Natural killer cell (primary cell): Measurements from ENCODE around the gene METAP1D. TPM values are rescaled to one million over a fixed set of nuclear protein-coding genes. Genes with fewer than 3 reads are reported as not detected.

Source experiments
- ATAC-seq, 3 donors: fragments of 150-1000 bp in 2 of 3; fragments of 200-7000 bp in 1 of 3; cut with Tn5 transposase; 1 replicate in 1 of 3; 2 replicates in 2 of 3; pipeline ENCODE4 v1.10.0; 2021; ENCODE audit warnings: mild to moderate bottlenecking in 2 of 3, moderate library complexity in 2 of 3
- DNase-seq, 2 donors: peaks; one replicate each; pipeline versions ENCODE4 v3.0.0 to v3.0.0-alpha.2; 2013 to 2021; ENCODE audit warnings: mixed read lengths in 1 of 2
- H3K27ac ChIP-seq: one replicate; pipeline ENCODE4 v1.5.1; 2013; ENCODE audit warnings: mild to moderate bottlenecking, low read length
- H3K27me3 ChIP-seq: one replicate; pipeline ENCODE4 v1.6.1; 2013; ENCODE audit warnings: low read length; ENCODE audit not compliant: control insufficient read depth, insufficient read depth
- H3K36me3 ChIP-seq: one replicate; pipeline ENCODE4 v1.6.1; 2013; ENCODE audit warnings: low read length; ENCODE audit not compliant: control insufficient read depth, insufficient read depth
- H3K4me1 ChIP-seq: one replicate; pipeline ENCODE4 v1.6.1; 2013; ENCODE audit warnings: low read length; ENCODE audit not compliant: control insufficient read depth, insufficient read depth
- H3K4me3 ChIP-seq: one replicate; pipeline ENCODE4 v1.5.1; 2013; ENCODE audit warnings: low read length
- H3K9me3 ChIP-seq: one replicate; pipeline ENCODE4 v1.6.1; 2013; ENCODE audit warnings: low read length; ENCODE audit not compliant: control insufficient read depth, insufficient read depth
- H3K27ac Mint-ChIP-seq, 2 donors: one replicate each; pipeline ENCODE4 v1.8.0; 2022; ENCODE audit warnings: mild to moderate bottlenecking in 2 of 2, mixed read lengths in 2 of 2, moderate library complexity in 1 of 2
- H3K27me3 Mint-ChIP-seq, 2 donors: one replicate each; pipeline ENCODE4 v1.8.0; 2022; ENCODE audit warnings: low read depth in 2 of 2, mixed read lengths in 2 of 2
- H3K36me3 Mint-ChIP-seq: one replicate; pipeline ENCODE4 v1.8.0; 2022; ENCODE audit warnings: mixed read lengths
- H3K4me1 Mint-ChIP-seq, 2 donors: one replicate each; pipeline ENCODE4 v1.8.0; 2022; ENCODE audit warnings: mixed read lengths in 2 of 2
- H3K4me3 Mint-ChIP-seq: one replicate; pipeline ENCODE4 v1.8.0; 2022; ENCODE audit warnings: mild to moderate bottlenecking, moderate library complexity, mixed read lengths
- H3K9me3 Mint-ChIP-seq, 2 donors: one replicate each; pipeline ENCODE4 v1.8.0; 2022; ENCODE audit warnings: mixed read lengths in 2 of 2
- intact Hi-C: fragments of 100-400 bp; cut with micrococcal nuclease; formaldehyde crosslinking; loops from one replicate; pipeline ENCODE4 v1.14.2; 2022
- total RNA-seq, 4 donors: library from RNA; stranded (reverse); fragments of 120-200 nt in 1 of 4; gene quantifications; one replicate each; pipeline versions ENCODE4 v1.2.3 to v1.2.4, GENCODE V29; 2013 to 2022
- TF ChIP-seq, protein P1 (sequence below): fragments of 200-600 bp; IDR thresholded peaks from one replicate; pipeline ENCODE4 v1.8.0; 2022; ENCODE audit warnings: antibody characterized with exemption

Gene METAP1D
- total RNA-seq, 3 donors from 2014 or later (not counting 1 experiment from before 2014, with no cell fraction given) = 2.8 to 3.4 (median 3.2) TPM

DNA sequence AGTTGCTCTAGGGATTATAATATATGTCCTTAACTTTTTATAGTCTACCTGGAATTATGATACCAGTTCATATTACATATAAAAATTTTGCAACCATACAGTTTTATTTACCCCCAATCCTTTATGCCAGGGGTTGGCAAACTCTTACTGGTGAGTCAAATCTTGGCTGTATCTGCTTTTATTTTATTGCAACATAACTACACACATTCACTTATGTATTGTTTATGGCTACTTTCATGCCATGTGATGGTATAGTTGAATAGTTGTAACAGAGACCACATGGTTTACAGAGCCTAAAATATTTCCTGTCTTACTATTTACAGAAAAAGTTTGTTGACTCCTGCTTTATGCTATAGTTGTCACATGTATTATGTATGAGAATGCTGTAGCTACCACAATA lies 128.7 kb downstream of the METAP1D start:
- H3K27me3 ChIP-seq = no peaks in the 10 kb centered on the region
- no peak for ATAC-seq
- no peak overlapping the region for H3K27ac ChIP-seq
- peaks cover 8 to 9% of the 10 kb centered on the region in 2 donors for H3K27me3 Mint-ChIP-seq
- no peaks in the 10 kb centered on the region for H3K36me3 ChIP-seq
- no peaks in the 10 kb centered on the region for H3K9me3 ChIP-seq
- TF ChIP-seq, protein P1, sequence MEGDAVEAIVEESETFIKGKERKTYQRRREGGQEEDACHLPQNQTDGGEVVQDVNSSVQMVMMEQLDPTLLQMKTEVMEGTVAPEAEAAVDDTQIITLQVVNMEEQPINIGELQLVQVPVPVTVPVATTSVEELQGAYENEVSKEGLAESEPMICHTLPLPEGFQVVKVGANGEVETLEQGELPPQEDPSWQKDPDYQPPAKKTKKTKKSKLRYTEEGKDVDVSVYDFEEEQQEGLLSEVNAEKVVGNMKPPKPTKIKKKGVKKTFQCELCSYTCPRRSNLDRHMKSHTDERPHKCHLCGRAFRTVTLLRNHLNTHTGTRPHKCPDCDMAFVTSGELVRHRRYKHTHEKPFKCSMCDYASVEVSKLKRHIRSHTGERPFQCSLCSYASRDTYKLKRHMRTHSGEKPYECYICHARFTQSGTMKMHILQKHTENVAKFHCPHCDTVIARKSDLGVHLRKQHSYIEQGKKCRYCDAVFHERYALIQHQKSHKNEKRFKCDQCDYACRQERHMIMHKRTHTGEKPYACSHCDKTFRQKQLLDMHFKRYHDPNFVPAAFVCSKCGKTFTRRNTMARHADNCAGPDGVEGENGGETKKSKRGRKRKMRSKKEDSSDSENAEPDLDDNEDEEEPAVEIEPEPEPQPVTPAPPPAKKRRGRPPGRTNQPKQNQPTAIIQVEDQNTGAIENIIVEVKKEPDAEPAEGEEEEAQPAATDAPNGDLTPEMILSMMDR = no peak
- intact Hi-C loops = loop anchor here (5.0 kb wide), 2 partner anchors 334 to 421 kb away; no protein-coding TSS in a partner anchor
- H3K4me1 Mint-ChIP-seq = no peaks in the 10 kb centered on the region
- H3K4me3 Mint-ChIP-seq = no peak overlapping the region
- H3K4me1 ChIP-seq = no peaks in the 10 kb centered on the region
- H3K36me3 Mint-ChIP-seq = no peaks in the 10 kb centered on the region
- H3K27ac Mint-ChIP-seq = no peak overlapping the region
- DNase-seq = no peak
- no peaks in the 10 kb centered on the region for H3K9me3 Mint-ChIP-seq
- no peak overlapping the region for H3K4me3 ChIP-seq

DNA sequence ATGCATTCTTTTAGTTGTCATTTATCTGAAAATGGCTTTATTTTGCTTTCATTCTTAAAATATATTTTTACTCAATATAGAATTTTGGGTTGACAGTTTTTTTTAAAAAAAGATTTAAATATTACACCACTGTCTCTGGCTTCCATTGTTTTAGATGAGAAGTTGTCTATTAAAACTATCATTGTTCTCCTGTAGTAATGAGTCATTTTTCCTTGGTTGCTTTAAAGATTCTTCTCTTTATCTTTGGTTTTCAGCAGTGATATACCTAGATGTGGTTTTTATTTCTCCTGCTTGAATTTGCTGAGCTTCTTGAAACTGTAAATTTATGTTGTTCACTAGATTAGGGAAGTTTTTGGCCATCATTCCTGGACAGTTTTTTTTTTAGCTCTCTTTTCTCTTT lies 129.7 kb downstream of the METAP1D start:
- Histone ChIP-seq H3K27me3 (no peaks in the 10 kb centered on the region), H3K4me1 (no peaks in the 10 kb centered on the region), H3K4me3 (no peak overlapping the region), H3K27ac (no peak overlapping the region), H3K9me3 (no peaks in the 10 kb centered on the region), H3K36me3 (no peaks in the 10 kb centered on the region)
- no peak for DNase-seq
- no peaks in the 10 kb centered on the region for H3K36me3 Mint-ChIP-seq
- peaks cover 10 to 17% of the 10 kb centered on the region in 2 donors for H3K27me3 Mint-ChIP-seq
- H3K4me3 Mint-ChIP-seq = no peak overlapping the region
- TF ChIP-seq, protein P1 = no peak
- no peak for ATAC-seq
- no peaks in the 10 kb centered on the region for H3K9me3 Mint-ChIP-seq
- intact Hi-C loops = loop anchor here (5.0 kb wide), 2 partner anchors 333 to 422 kb away; no protein-coding TSS in a partner anchor
- no peak overlapping the region for H3K27ac Mint-ChIP-seq
- no peaks in the 10 kb centered on the region for H3K4me1 Mint-ChIP-seq

Other genes starting within 250 kb of the METAP1D start
- 10 to 100 TPM; 18.7 to 21.7 (median 19.0) TPM for gene SLC25A12, start 105.7 kb upstream of the METAP1D start, total RNA-seq
- gene HAT1, start 77.5 kb upstream of the METAP1D start, total RNA-seq = 10 to 100 TPM; 29.7 to 32.7 (median 32.2) TPM
- not detected for gene DLX1, start 85.6 kb downstream of the METAP1D start, total RNA-seq
- gene DLX2, start 102.9 kb downstream of the METAP1D start, total RNA-seq = under 1 TPM; 0.55 to 0.84 (median 0.78) TPM